Hypothalamus (tissue), 51 donors: ENCODE data around the gene SLC4A3.
A peak's percentile ranks its signal among the peaks of the same experiment; 100 is the strongest.

Source experiments
- DNase-seq, 51 donors: peaks; one replicate each; lab custom pipeline; 2025; lab: John Stamatoyannopoulos, UW

SLC4A3 gene

DNA sequence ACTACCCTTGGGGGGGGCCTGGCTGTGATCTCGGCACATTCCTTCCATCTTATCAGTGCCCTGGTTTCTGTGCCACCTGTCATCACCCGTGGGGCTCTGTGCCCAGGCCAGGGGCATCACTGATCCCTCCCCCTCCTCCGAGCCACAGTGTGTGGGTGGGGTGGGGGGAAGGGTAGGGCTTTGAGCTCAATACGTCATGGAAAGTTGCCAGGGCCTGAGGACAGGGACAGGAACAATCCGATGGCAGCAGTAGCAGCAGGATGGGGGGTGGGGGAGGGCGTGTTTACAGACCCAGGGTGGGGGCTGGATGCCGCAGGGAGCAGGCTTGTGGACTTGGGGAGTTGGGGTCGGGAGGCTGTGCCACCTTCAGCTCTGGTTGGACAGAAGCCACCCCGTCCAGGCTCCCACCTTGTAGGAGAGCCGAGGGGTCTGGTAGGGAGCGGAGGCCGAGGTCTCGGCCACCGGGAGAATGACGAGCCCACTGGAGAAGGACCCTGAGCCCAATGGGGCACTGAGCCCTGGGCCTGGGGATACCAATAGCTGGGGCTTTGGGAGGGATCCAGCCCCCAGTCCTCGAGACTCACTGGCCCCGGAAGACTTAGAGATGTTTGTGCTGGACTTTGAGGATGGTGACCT, 3.5 kb downstream of the SLC4A3 start:
- DNase-seq, result no peak

DNA sequence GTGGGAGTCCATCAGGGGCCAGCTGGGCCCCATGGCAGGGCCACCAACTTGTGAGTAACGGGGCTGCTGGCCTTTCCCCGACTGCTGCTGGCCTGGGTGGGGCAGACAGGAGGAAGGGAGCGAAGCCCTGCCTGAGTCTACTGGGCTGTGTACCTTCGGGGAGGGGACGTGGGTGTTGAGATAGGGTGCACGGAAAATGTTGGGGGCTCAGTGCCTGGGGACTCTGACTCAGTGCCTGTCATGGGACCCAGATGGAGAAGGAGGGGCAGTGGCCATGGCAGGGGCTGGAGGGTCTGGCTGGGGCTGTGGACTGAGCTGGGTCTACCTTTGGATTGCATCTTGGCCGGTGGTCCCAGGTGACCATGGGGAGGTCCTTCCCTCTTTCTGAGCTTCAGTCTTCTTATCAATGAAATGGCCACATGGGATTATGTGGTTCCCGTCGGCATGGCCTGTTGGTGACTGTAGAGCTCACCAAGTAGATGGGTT, 4.0 kb downstream of the SLC4A3 start:
- no peak for DNase-seq

DNA sequence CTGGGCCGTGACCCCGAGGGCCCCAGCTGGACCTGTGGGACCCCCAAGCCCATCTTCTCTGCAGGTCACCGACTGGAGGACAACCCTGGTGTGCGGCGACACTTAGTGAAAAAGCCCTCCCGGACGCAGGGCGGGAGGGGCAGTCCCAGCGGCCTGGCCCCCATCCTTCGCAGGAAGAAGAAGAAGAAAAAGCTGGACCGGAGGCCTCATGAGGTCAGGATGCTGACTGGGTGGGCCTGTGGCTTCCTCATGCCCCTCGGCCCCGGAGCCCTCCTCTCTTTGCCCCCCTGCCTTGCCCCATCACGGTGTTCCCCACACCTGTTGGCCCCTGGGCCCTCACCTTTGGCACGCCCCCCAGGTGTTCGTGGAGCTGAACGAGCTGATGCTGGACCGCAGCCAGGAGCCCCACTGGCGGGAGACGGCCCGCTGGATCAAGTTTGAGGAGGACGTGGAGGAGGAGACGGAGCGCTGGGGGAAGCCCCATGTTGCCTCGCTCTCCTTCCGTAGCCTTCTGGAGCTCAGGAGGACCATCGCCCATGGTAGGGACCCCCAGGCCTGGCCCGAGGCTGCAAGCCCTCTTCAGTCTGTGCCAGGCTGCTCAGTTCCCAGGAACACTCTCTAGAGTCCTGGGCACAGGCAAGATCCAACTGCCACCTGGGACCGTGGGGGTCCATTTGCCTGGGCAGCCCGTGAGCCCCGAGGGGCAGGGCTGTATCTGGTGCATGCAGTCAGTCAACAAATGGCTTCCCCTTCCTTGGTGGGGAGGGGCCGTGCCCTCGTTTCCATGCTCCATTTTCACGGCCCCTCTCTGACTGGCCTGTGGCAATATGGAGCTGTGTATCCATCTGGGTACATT, 4.7 kb downstream of the SLC4A3 start:
- no peak for DNase-seq

- DNase-seq, result no peak
Observed at GRCh38 chr2:219632760-219633105, 5.3 kb downstream of the SLC4A3 start.

GRCh38 chr2:219633276-219634065, 6.0 kb downstream of the SLC4A3 start:
- DNase-seq, result no peak

- DNase-seq, result no peak
Observed at GRCh38 chr2:219634171-219634940, 6.9 kb downstream of the SLC4A3 start.

- DNase-seq, result no peak
Observed at GRCh38 chr2:219634951-219635751, 7.7 kb downstream of the SLC4A3 start.

GRCh38 chr2:219636144-219636915, 8.9 kb downstream of the SLC4A3 start:
- DNase-seq, result no peak

- no peak for DNase-seq
Observed at GRCh38 chr2:219636941-219637841, 9.8 kb downstream of the SLC4A3 start.

GRCh38 chr2:219637842-219638185, 10.4 kb downstream of the SLC4A3 start:
- DNase-seq, result no peak

DNA sequence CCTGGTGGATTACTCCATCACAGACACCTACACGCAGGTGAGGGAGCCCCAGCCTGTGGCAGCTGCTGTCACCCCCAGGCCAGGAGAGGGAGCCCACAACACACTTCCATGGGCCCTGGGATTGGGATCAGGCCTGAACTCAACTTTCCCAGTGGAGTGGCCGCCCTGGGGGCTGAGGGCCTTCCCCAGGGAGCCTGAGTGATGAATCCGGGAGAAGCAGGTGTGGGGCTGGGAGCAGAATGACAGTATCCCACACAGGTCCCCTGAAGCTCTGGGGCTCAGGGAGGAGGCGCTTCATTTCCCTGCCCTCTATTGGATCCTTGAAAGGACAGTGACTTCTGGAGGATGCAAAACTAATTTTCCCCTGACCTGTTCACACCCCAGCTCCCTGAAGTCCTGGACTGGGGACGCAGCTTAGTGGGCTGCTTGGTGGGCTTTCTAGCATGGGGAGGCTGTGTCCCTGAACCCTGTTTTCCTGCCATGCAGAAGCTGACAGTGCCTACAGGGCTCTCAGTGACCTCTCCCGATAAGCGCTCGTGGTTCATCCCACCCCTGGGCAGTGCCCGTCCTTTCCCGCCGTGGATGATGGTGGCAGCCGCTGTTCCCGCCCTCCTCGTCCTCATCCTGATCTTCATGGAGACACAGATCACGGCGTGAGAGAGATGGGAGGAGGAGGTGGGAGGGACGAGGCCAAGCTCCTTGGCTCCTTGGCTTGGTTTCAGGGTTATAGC, 11.0 kb downstream of the SLC4A3 start:
- no peak for DNase-seq

DNA sequence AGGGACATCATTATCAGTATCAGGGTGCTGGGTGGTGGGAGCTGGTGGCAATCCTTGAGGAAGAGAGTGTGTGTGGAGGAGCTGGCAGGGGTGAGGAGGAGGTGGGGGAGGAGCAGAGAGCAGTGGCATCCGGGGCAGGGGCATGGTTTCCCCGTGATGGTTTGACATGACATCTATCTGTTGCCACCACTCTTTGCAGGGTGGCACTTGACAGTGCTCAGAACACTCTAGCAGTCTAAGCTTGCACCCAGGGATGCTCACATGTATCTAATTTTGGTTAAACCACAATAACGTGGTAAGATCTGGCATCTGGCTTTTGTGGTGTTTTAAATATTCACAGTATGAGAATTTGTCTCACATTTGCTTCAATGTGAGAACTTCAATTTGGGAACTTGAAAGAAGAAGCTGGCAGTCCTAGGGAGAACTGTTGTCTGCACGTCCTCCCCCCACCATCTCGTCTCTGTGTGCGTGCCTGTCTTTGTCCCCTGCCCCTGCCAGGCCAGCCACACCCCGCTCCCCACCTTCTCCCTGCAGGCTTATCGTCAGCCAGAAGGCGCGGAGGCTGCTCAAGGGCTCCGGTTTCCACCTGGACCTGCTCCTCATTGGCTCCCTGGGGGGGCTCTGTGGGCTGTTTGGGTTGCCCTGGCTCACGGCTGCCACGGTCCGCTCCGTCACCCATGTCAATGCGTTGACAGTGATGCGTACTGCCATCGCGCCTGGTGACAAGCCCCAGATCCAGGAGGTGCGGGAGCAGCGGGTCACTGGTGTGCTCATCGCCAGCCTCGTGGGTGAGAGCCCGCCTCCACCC, 11.7 kb downstream of the SLC4A3 start:
- DNase-seq, result no peak

GRCh38 chr2:219641390-219642068, 14.1 kb downstream of the SLC4A3 start:
- no peak for DNase-seq

DNA sequence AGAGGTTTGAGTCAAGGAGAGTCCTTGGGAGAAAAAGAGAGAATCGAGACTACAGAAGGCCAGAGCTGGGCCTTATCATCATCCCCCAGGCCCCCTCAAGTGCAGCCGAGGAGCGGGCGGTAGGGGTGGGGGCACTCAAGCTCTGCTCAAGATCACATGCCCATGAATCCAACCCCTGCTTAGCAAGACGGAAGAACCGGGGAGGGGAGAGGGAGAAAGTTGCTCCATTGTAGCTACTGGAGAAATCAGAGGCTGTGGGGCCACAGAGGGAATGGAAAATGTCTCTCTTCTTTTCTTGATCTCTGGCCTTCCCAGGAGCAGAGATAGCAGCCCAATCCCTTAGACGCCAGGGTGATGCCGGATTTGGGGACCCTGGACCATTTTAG, 14.6 kb downstream of the SLC4A3 start:
- DNase-seq, result no peak

DNA sequence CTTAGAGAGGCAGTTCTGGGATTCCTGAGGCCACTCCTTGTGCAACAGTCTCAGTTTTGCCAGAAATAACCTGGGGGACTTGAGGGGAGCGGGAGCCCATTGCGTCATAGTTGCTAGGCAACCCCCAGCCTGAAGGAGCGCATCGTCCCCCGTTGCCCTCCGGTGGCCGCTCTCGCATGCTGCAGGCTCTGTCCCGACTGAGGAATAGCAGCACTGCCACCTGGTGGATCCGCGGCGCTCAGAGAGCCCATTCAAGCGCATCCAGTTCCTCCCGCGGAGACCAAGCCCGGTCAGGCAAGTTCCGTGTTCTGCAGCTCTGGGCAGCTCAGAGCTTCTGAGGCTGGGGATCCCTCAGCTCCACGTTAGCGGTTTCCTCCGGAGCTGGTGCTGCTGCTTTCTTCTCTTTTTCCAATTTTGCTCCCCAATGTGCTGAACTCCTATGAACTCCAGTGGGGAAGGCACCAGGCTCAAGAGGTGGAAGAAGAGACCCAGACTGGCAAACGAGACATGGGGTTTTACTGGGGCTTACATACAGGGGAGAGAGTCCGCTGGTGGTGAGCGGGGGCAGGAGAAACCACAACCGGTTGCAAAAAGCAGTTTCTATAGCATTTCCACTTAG, 15.1 kb downstream of the SLC4A3 start:
- DNase-seq, result peak; percentile 15 to 96 (median 92)
